CD14-positive monocyte (primary cell): ENCODE results near the gene ARID4B. TPM values are rescaled to one million over a fixed set of nuclear protein-coding genes. Genes with fewer than 3 reads are reported as not detected.

Source experiments
- DNase-seq, 3 donors: peaks; one replicate each; pipeline ENCODE4 v3.0.0-alpha.2; 2011 to 2022
- H2AFZ ChIP-seq: 2 replicates; pipeline ENCODE4 v1.6.0; 2012; ENCODE audit warnings: mild to moderate bottlenecking, low read depth, low read length, inconsistent platforms; ENCODE audit not compliant: insufficient read depth, poor library complexity, severe bottlenecking
- H3K27ac ChIP-seq, 2 donors: 1 replicate in 1 of 2; 2 replicates in 1 of 2; pipeline ENCODE4 v1.5.1; 2012 to 2013; ENCODE audit warnings: low read length in 2 of 2, control low read depth in 1 of 2, inconsistent platforms in 1 of 2, low read depth in 1 of 2, mild to moderate bottlenecking in 1 of 2
- H3K27me3 ChIP-seq, 2 donors: one replicate each; pipeline versions ENCODE4 v1.6.0 to v1.6.1; 2011 to 2013; ENCODE audit warnings: low read length in 2 of 2; ENCODE audit not compliant: control insufficient read depth in 2 of 2, insufficient read depth in 2 of 2
- H3K36me3 ChIP-seq, 2 donors: replicated peaks in 1 of 2; 1 replicate in 1 of 2; 2 replicates in 1 of 2; pipeline versions ENCODE4 v1.5.1 to v1.6.1; 2012 to 2013; ENCODE audit warnings: low read length in 2 of 2, control low read depth in 1 of 2, inconsistent platforms in 1 of 2, mild to moderate bottlenecking in 1 of 2; ENCODE audit not compliant: insufficient read depth in 2 of 2, control insufficient read depth in 1 of 2
- H3K4me1 ChIP-seq, 2 donors: 1 replicate in 1 of 2; 2 replicates in 1 of 2; pipeline versions ENCODE4 v1.5.1 to v1.6.1; 2012 to 2013; ENCODE audit warnings: low read length in 2 of 2, control low read depth in 1 of 2, inconsistent platforms in 1 of 2, mild to moderate bottlenecking in 1 of 2, moderate library complexity in 1 of 2; ENCODE audit not compliant: insufficient read depth in 2 of 2, control insufficient read depth in 1 of 2
- H3K4me2 ChIP-seq: replicated peaks from 2 replicates; pipeline ENCODE3; 2012; ENCODE audit warnings: low read length, moderate library complexity, mild to moderate bottlenecking; ENCODE audit not compliant: poor library complexity, severe bottlenecking; ENCODE audit errors: extremely low read depth
- H3K4me3 ChIP-seq, 3 experiments: fragments of 200-600 bp in 1 of 3; sonication (generic) in 1 of 3; replicated peaks in 1 of 3; 1 replicate in 2 of 3; 2 replicates in 1 of 3; pipeline ENCODE4 v1.5.1; 2011 to 2013; ENCODE audit warnings: low read length in 3 of 3, mild to moderate bottlenecking in 3 of 3, control low read depth in 2 of 3, low read depth in 2 of 3, inconsistent platforms in 1 of 3, moderate library complexity in 1 of 3
- H3K79me2 ChIP-seq: 2 replicates; pipeline ENCODE4 v1.6.0; 2012; ENCODE audit warnings: mild to moderate bottlenecking, control low read depth, inconsistent platforms, low read length, moderate library complexity; ENCODE audit not compliant: insufficient read depth
- H3K9ac ChIP-seq: 2 replicates; pipeline ENCODE4 v1.6.0; 2017; ENCODE audit warnings: low read length, mild to moderate bottlenecking; ENCODE audit not compliant: insufficient read depth, poor library complexity, severe bottlenecking
- H3K9me3 ChIP-seq, 2 donors: replicated peaks in 1 of 2; 1 replicate in 1 of 2; 2 replicates in 1 of 2; pipeline versions ENCODE4 v1.5.1 to v1.6.1; 2012 to 2013; ENCODE audit warnings: low read length in 2 of 2, control low read depth in 1 of 2; ENCODE audit not compliant: control insufficient read depth in 1 of 2, insufficient read depth in 1 of 2
- H4K20me1 ChIP-seq: 2 replicates; pipeline ENCODE4 v1.6.0; 2012; ENCODE audit warnings: mild to moderate bottlenecking, low read length, control low read depth, moderate library complexity; ENCODE audit not compliant: insufficient read depth
- H3K27ac Mint-ChIP-seq, 7 donors: one replicate each; pipeline ENCODE4 v1.8.0; 2020; ENCODE audit warnings: mild to moderate bottlenecking in 7 of 7, mixed read lengths in 7 of 7, moderate library complexity in 6 of 7, inconsistent platforms in 2 of 7
- H3K27me3 Mint-ChIP-seq, 3 donors: one replicate each; pipeline ENCODE4 v1.8.0; 2021 to 2022; ENCODE audit warnings: low read depth in 3 of 3, mild to moderate bottlenecking in 3 of 3, mixed read lengths in 3 of 3, moderate library complexity in 3 of 3, inconsistent platforms in 1 of 3
- H3K36me3 Mint-ChIP-seq, 2 donors: one replicate each; pipeline ENCODE4 v1.8.0; 2020; ENCODE audit warnings: mixed read lengths in 2 of 2, inconsistent platforms in 1 of 2, mild to moderate bottlenecking in 1 of 2
- H3K4me1 Mint-ChIP-seq: one replicate; pipeline ENCODE4 v1.8.0; 2020; ENCODE audit warnings: mild to moderate bottlenecking, mixed read lengths
- H3K4me3 Mint-ChIP-seq, 2 donors: one replicate each; pipeline ENCODE4 v1.8.0; 2020; ENCODE audit warnings: mild to moderate bottlenecking in 2 of 2, mixed read lengths in 2 of 2, moderate library complexity in 1 of 2
- H3K9me3 Mint-ChIP-seq, 7 donors: one replicate each; pipeline ENCODE4 v1.8.0; 2020 to 2022; ENCODE audit warnings: mixed read lengths in 7 of 7, mild to moderate bottlenecking in 6 of 7, moderate library complexity in 6 of 7, inconsistent platforms in 2 of 7
- WGBS: methylation state at CpG from one replicate; pipeline ENCODE4 v1.1.5; 2013; ENCODE audit warnings: missing lambda C conversion rate; ENCODE audit not compliant: insufficient coverage; 5-methylcytosine and 5-hydroxymethylcytosine counted together
- intact Hi-C, 2 donors: fragments of 100-400 bp; cut with micrococcal nuclease; formaldehyde crosslinking; loops; one replicate each; pipeline versions ENCODE4 v1.15.0 to v1.15.1; 2023
- polyA plus RNA-seq, 3 donors: library from polyadenylated mRNA; depleted of rRNA in 1 of 3; unstranded in 2 of 3; stranded (reverse) in 1 of 3; fragments of 300-500 nt in 2 of 3; fragments of >200 nt in 1 of 3; fragmentation: Illumina TruSeq in 2 of 3; gene quantifications; 1 replicate in 2 of 3; 2 replicates in 1 of 3; pipeline ENCODE4 v1.2.3, GENCODE V29; 2012 to 2021
- TF ChIP-seq, protein P1 (sequence below): fragments of 200-600 bp; IDR thresholded peaks from one replicate; pipeline ENCODE4 v1.8.0; 2022; ENCODE audit warnings: antibody characterized with exemption, mild to moderate bottlenecking

Gene ARID4B
- polyA plus RNA-seq, 3 donors = 9.3 to 15.4 (median 11.1) TPM

DNA sequence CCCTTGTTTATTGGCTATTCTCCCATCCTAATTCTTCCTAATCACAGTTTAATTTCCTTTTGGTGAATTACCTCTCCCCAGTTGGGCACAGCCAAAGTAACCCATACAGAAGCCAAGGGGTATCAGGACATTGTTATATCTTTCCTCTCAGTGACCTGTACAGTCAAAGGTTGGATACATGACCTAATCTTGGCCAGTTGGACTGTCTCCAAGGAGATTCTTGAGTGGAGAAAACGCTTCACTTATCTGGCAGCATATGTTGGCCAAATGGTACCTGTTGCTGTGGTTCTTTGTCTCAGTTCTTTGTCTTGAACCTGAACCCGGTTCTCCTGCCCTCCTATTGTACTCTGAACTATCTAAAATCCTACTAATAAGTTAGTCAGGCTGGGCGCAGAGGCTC, 23.9 kb upstream of the ARID4B start:
- Mint-ChIP-seq H3K27me3 (peaks cover 0 to 9% (median 0%) of the 10 kb centered on the region in 3 donors), H3K4me3 (no peak overlapping the region), H3K9me3 (peaks cover 0 to 6% (median 0%) of the 10 kb centered on the region in 7 donors), H3K4me1 (no peaks in the 10 kb centered on the region), H3K27ac (no peak overlapping the region), H3K36me3 (peaks cover 1 to 3% of the 10 kb centered on the region in 2 donors)
- Histone ChIP-seq H3K9me3 (no peaks in the 10 kb centered on the region), H3K27ac (no peak overlapping the region), H3K9ac (no peak overlapping the region), H4K20me1 (no peaks in the 10 kb centered on the region), H2AFZ (no peak overlapping the region), H3K27me3 (no peaks in the 10 kb centered on the region), H3K36me3 (no peaks in the 10 kb centered on the region), H3K4me3 (no peak overlapping the region), H3K79me2 (no peaks in the 10 kb centered on the region), H3K4me1 (no peaks in the 10 kb centered on the region), H3K4me2 (no peak overlapping the region)
- WGBS = 75% methylated on average over 2 of the region's 3 CpGs
- DNase-seq = no peak
- intact Hi-C loops = no loop called here
- TF ChIP-seq, protein P1, sequence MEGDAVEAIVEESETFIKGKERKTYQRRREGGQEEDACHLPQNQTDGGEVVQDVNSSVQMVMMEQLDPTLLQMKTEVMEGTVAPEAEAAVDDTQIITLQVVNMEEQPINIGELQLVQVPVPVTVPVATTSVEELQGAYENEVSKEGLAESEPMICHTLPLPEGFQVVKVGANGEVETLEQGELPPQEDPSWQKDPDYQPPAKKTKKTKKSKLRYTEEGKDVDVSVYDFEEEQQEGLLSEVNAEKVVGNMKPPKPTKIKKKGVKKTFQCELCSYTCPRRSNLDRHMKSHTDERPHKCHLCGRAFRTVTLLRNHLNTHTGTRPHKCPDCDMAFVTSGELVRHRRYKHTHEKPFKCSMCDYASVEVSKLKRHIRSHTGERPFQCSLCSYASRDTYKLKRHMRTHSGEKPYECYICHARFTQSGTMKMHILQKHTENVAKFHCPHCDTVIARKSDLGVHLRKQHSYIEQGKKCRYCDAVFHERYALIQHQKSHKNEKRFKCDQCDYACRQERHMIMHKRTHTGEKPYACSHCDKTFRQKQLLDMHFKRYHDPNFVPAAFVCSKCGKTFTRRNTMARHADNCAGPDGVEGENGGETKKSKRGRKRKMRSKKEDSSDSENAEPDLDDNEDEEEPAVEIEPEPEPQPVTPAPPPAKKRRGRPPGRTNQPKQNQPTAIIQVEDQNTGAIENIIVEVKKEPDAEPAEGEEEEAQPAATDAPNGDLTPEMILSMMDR = no peak

DNA sequence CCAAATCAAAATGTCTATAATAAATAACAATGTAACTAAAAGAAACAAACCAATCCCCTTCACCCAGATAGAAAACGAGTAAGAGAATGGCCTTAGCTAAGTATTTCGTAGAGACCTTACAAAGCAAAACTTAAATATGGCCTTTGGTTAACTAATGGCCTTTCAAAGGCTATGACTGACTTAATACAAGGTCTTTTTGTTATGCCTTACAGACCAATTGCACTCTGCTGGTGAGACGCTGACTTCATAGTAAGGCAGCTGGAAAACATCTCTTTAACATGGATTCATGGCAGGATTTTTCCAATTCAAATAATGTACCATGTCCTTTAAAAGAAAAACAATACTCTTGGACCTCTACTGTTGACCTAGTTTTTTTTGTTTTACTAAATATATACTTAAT, 23.5 kb upstream of the ARID4B start:
- Histone ChIP-seq H3K36me3 (no peaks in the 10 kb centered on the region), H3K27me3 (no peaks in the 10 kb centered on the region), H2AFZ (no peak overlapping the region), H3K4me3 (no peak overlapping the region), H4K20me1 (no peaks in the 10 kb centered on the region), H3K27ac (no peak overlapping the region), H3K79me2 (no peaks in the 10 kb centered on the region), H3K9ac (no peak overlapping the region), H3K9me3 (no peaks in the 10 kb centered on the region), H3K4me1 (no peaks in the 10 kb centered on the region), H3K4me2 (no peak overlapping the region)
- intact Hi-C loops = no loop called here
- no peak overlapping the region for H3K4me3 Mint-ChIP-seq
- DNase-seq = no peak
- peaks cover 4 to 7% of the 10 kb centered on the region in 2 donors for H3K36me3 Mint-ChIP-seq
- WGBS = 100% methylated on average over 1 of the region's 3 CpGs
- H3K4me1 Mint-ChIP-seq = no peaks in the 10 kb centered on the region
- peaks cover 0 to 6% (median 0%) of the 10 kb centered on the region in 7 donors for H3K9me3 Mint-ChIP-seq
- H3K27me3 Mint-ChIP-seq = peaks cover 0 to 9% (median 0%) of the 10 kb centered on the region in 3 donors
- no peak overlapping the region for H3K27ac Mint-ChIP-seq
- TF ChIP-seq, protein P1 = no peak
